Measurements from ENCODE around the gene ALK.

- TF ChIP-seq POLR2AphosphoS5 (IDR thresholded peaks at IDR 0.05; ENCODE audit: low read depth, low read length), result no peak
- TF ChIP-seq FOXM1 (IDR thresholded peaks at IDR 0.05; ENCODE audit: low read depth), result no peak
- TF ChIP-seq, protein P1, sequence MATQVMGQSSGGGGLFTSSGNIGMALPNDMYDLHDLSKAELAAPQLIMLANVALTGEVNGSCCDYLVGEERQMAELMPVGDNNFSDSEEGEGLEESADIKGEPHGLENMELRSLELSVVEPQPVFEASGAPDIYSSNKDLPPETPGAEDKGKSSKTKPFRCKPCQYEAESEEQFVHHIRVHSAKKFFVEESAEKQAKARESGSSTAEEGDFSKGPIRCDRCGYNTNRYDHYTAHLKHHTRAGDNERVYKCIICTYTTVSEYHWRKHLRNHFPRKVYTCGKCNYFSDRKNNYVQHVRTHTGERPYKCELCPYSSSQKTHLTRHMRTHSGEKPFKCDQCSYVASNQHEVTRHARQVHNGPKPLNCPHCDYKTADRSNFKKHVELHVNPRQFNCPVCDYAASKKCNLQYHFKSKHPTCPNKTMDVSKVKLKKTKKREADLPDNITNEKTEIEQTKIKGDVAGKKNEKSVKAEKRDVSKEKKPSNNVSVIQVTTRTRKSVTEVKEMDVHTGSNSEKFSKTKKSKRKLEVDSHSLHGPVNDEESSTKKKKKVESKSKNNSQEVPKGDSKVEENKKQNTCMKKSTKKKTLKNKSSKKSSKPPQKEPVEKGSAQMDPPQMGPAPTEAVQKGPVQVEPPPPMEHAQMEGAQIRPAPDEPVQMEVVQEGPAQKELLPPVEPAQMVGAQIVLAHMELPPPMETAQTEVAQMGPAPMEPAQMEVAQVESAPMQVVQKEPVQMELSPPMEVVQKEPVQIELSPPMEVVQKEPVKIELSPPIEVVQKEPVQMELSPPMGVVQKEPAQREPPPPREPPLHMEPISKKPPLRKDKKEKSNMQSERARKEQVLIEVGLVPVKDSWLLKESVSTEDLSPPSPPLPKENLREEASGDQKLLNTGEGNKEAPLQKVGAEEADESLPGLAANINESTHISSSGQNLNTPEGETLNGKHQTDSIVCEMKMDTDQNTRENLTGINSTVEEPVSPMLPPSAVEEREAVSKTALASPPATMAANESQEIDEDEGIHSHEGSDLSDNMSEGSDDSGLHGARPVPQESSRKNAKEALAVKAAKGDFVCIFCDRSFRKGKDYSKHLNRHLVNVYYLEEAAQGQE (IDR thresholded peaks at IDR 0.05; ENCODE audit: low read depth, low read length), result no peak
These were observed 40.2 kb downstream of the ALK start for GRCh38 chr2:29881089-29881730.
